Skeletal muscle tissue (tissue), 4 donors: ENCODE data around the gene MSI2. TPM values are rescaled to one million over a fixed set of nuclear protein-coding genes. Genes with fewer than 3 reads are reported as not detected.
A peak's percentile ranks its signal among the peaks of the same experiment; 100 is the strongest.

ENCODE experiments used
- H3K27ac ChIP-seq: one replicate; pipeline ENCODE4 v1.7.0; 2013; ENCODE audit warnings: mild to moderate bottlenecking, low read depth, low read length, inconsistent platforms
- H3K27me3 ChIP-seq, 3 donors: one replicate each; pipeline ENCODE4 v1.7.0; 2013; ENCODE audit warnings: low read length in 3 of 3; ENCODE audit not compliant: control insufficient read depth in 3 of 3, insufficient read depth in 3 of 3
- H3K36me3 ChIP-seq, 3 donors: one replicate each; pipeline ENCODE4 v1.7.0; 2013; ENCODE audit warnings: low read length in 3 of 3; ENCODE audit not compliant: control insufficient read depth in 3 of 3, insufficient read depth in 3 of 3
- H3K4me1 ChIP-seq, 3 donors: one replicate each; pipeline ENCODE4 v1.7.0; 2013; ENCODE audit warnings: low read length in 3 of 3, mild to moderate bottlenecking in 3 of 3; ENCODE audit not compliant: control insufficient read depth in 3 of 3, insufficient read depth in 3 of 3
- H3K4me3 ChIP-seq, 3 donors: one replicate each; pipeline ENCODE4 v1.7.0; 2013; ENCODE audit warnings: low read length in 3 of 3
- H3K9ac ChIP-seq, 3 donors: one replicate each; pipeline ENCODE4 v1.7.0; 2013; ENCODE audit warnings: low read length in 3 of 3, mild to moderate bottlenecking in 3 of 3, moderate library complexity in 2 of 3, low read depth in 1 of 3
- H3K9me3 ChIP-seq, 3 donors: one replicate each; pipeline ENCODE4 v1.7.0; 2013; ENCODE audit warnings: low read length in 3 of 3; ENCODE audit not compliant: control insufficient read depth in 3 of 3
- total RNA-seq: library from RNA; depleted of rRNA; stranded (reverse); fragments of >200 nt; gene quantifications from one replicate; pipeline ENCODE4 v1.2.3, GENCODE V29; 2014
- donor health status: Osteomylitis.

MSI2 gene
- total RNA-seq, 1 donor from 2014 or later: 20.4 TPM

- Histone ChIP-seq H3K27me3 (no peaks in the 10 kb centered on the region), H3K9me3 (no peaks in the 10 kb centered on the region), H3K27ac (no peak overlapping the region), H3K9ac (no peak overlapping the region), H3K4me1 (no peaks in the 10 kb centered on the region), H3K4me3 (no peak overlapping the region), H3K36me3 (peaks cover 3 to 4% (median 3%) of the 10 kb centered on the region in 3 donors)
Measured at GRCh38 chr17:57653279-57653678, 397.0 kb downstream of the MSI2 start.

GRCh38 chr17:57654040-57654775, 397.9 kb downstream of the MSI2 start:
- no peaks in the 10 kb centered on the region for H3K9me3 ChIP-seq
- H3K27me3 ChIP-seq: no peaks in the 10 kb centered on the region
- no peaks in the 10 kb centered on the region for H3K4me1 ChIP-seq
- H3K4me3 ChIP-seq: no peak overlapping the region
- peaks cover 3 to 4% (median 3%) of the 10 kb centered on the region in 3 donors for H3K36me3 ChIP-seq
- no peak overlapping the region for H3K27ac ChIP-seq
- no peak overlapping the region for H3K9ac ChIP-seq

GRCh38 chr17:57655553-57655952, 399.2 kb downstream of the MSI2 start:
- H3K9ac ChIP-seq: no peak overlapping the region
- no peak overlapping the region for H3K27ac ChIP-seq
- peaks cover 0 to 6% (median 0%) of the 10 kb centered on the region in 3 donors for H3K4me1 ChIP-seq
- no peaks in the 10 kb centered on the region for H3K9me3 ChIP-seq
- no peaks in the 10 kb centered on the region for H3K27me3 ChIP-seq
- peaks cover under 1 to 3% (median 3%) of the 10 kb centered on the region in 3 donors for H3K36me3 ChIP-seq
- H3K4me3 ChIP-seq: no peak overlapping the region

- Histone ChIP-seq H3K4me1 (peaks cover 7 to 22% (median 13%) of the 10 kb centered on the region in 3 donors), H3K27me3 (no peaks in the 10 kb centered on the region), H3K36me3 (peaks cover 0 to 3% (median 3%) of the 10 kb centered on the region in 3 donors), H3K9me3 (no peaks in the 10 kb centered on the region), H3K4me3 (no peak overlapping the region), H3K27ac (no peak overlapping the region), H3K9ac (no peak overlapping the region)
Measured at GRCh38 chr17:57657211-57657610, 400.9 kb downstream of the MSI2 start.

- Histone ChIP-seq H3K9ac (peak overlapping the region in 1 of 3 donors; percentile 40), H3K9me3 (no peaks in the 10 kb centered on the region), H3K27ac (peak overlapping the region; percentile 77), H3K36me3 (peaks cover 0 to 3% (median 0%) of the 10 kb centered on the region in 3 donors), H3K4me3 (peak overlapping the region in 1 of 3 donors; percentile 44), H3K4me1 (peaks cover 26 to 49% (median 38%) of the 10 kb centered on the region in 3 donors), H3K27me3 (no peaks in the 10 kb centered on the region)
Measured at GRCh38 chr17:57662041-57662440, 405.7 kb downstream of the MSI2 start.

DNA sequence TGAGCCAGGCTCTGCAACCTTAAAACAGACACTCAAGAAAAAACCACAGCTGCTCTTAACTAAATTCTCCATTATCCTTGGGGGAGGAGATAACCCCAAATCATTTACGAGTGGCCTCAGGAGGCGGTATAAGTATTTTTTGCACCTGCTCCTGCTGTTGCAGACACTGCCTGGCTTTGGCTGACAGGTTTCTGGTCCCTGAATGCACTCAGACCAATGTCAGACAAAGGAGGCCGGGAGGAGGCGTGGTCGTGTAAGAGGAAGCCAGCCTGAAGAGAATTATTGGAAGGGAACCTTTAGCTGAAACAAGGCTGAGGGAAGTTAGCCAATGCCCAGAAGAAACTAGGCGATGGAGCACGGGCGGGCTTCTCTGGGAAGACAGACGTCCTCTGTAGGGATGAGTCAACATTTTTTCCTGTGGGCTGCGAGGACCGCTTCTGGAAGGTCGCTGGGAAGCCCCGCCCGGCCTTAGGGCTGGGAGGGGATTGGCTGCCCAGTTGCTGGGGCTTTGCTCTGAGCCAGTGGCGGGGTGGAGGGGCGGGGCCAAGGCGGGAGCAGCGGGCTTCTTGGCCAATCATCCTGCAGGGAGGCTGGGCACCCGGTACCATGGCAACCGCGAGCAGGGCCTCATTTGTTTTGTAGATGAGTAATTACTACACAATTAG, 406.5 kb downstream of the MSI2 start:
- H3K27me3 ChIP-seq: no peaks in the 10 kb centered on the region
- peaks cover 26 to 49% (median 38%) of the 10 kb centered on the region in 3 donors for H3K4me1 ChIP-seq
- H3K27ac ChIP-seq: peak overlapping the region; percentile 77
- peak overlapping the region; percentile 44 to 67 (median 57) for H3K4me3 ChIP-seq
- H3K36me3 ChIP-seq: peaks cover 0 to under 1% (median 0%) of the 10 kb centered on the region in 3 donors
- no peaks in the 10 kb centered on the region for H3K9me3 ChIP-seq
- H3K9ac ChIP-seq: peak overlapping the region; percentile 40 to 48 (median 42)

DNA sequence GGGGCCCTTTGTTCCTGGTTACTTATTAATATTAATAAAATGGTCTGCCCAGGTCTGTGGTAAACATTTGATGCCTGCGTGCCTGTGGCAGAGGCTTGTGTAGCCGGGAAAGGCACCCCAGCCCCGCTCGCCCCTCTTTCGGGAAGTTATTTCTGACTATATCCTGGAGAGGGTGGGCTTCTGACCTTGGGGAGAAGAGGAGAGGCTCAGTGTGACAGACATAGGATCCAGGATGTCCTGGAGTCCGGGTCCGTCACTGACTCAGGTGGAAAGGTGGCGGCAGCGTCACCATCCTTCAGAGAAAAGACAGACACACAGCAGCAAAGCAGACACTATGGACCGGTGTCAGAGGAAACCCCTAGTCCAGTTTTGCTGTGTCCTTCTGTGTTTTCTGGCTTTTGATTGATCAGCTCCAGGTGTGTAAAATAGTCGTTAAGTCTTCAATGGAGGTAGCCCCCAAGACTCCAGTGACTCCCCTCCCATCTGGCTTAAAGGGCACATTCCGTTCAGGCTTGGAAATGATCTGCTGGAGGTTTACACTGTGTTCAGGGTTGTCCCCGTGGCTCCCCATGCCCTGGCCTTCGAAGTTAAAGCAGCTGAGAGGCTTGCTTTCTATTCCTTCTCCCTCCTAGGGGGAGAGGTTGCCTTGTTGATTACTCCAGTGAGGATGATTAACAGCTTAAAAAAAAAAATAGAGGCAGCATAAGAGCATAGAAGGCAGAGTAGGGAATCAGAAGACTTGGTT, 407.2 kb downstream of the MSI2 start:
- no peaks in the 10 kb centered on the region for H3K36me3 ChIP-seq
- no peaks in the 10 kb centered on the region for H3K27me3 ChIP-seq
- H3K4me1 ChIP-seq: peaks cover 26 to 49% (median 38%) of the 10 kb centered on the region in 3 donors
- peak overlapping the region; percentile 77 for H3K27ac ChIP-seq
- peak overlapping the region in 1 of 3 donors; percentile 34 for H3K9ac ChIP-seq
- peak overlapping the region in 1 of 3 donors; percentile 24 for H3K4me3 ChIP-seq
- no peaks in the 10 kb centered on the region for H3K9me3 ChIP-seq

DNA sequence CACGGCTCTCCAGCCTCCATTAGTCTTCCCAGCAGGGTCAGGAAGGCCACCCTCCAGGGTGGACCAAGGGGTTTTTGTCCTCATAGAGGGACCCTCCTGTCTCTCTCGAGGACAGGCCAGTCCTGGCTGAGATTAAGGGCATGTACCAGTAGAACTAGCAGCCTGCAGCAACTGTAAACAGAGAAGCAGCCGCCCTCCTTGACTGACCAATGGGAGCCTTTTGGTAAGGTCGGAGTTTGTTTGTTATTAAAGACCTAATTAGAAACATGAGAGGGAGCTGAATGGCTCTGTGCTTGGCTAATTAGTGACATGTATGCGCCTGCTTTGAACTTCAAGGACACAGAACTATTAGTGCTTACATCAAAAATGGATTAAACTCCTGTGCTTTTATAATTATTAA, 408.8 kb downstream of the MSI2 start:
- no peaks in the 10 kb centered on the region for H3K36me3 ChIP-seq
- no peaks in the 10 kb centered on the region for H3K27me3 ChIP-seq
- peaks cover 26 to 48% (median 43%) of the 10 kb centered on the region in 3 donors for H3K4me1 ChIP-seq
- no peak overlapping the region for H3K27ac ChIP-seq
- H3K4me3 ChIP-seq: no peak overlapping the region
- no peaks in the 10 kb centered on the region for H3K9me3 ChIP-seq
- peak overlapping the region in 1 of 3 donors; percentile 18 for H3K9ac ChIP-seq

DNA sequence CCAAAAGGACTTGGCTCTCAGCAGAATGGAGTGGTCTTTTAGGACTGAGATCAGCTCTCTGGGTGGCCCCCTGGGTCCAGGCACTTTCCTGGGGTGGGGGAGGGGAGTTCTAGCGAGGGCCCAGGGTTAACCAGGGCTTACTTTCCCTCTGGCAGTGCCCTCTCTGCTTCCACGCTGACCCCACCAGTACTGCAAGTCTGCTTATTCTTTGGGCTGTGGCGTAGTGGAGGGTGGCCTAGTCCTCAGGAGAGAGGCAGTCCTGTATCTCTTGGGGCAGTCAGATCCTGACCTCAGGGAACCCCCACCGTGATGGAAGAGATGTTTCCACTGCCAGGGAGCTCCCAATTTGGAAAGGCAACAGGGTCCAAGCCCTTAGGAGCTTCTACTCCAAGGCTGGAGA, 409.4 kb downstream of the MSI2 start:
- Histone ChIP-seq H3K27me3 (no peaks in the 10 kb centered on the region), H3K4me3 (no peak overlapping the region), H3K9me3 (no peaks in the 10 kb centered on the region), H3K9ac (no peak overlapping the region), H3K36me3 (no peaks in the 10 kb centered on the region), H3K27ac (no peak overlapping the region), H3K4me1 (peaks cover 26 to 43% (median 42%) of the 10 kb centered on the region in 3 donors)
